HG03097 (cell line): ENCODE results near the gene PRKCB.

Experiments
- ATAC-seq: cut with Tn5 transposase; IDR thresholded peaks from one replicate; pipeline ENCODE4 v1.9.1; 2021; ENCODE audit not compliant: unreplicated experiment, low FRiP score

The PRKCB gene

GRCh38 chr16:23862556-23862955 lies 26.8 kb downstream of the PRKCB start:
- ATAC-seq = no peak

- ATAC-seq = peak; percentile 66
These were observed 28.0 kb downstream of the PRKCB start for GRCh38 chr16:23863511-23864422.

GRCh38 chr16:23865853-23866252 lies 30.1 kb downstream of the PRKCB start:
- no peak for ATAC-seq

DNA sequence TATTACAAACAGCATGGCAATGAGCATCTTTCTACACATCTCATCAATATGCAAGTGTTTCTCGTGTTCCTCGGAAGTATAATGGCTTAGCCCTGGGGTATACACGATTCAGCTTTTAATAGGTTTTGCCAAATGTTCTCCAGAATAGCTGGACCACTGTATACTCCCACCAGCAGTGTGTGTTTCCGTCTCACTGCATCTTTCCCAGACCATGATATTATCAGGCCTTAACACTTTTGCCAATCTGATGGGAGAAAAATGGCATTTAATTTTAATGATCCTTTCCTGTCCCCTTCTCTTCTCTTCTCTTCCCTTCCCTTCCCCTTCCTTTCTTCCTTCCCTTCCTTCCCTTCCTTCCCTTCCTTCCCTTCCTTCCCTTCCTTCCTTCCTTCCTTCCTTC lies 30.8 kb downstream of the PRKCB start:
- no peak for ATAC-seq

GRCh38 chr16:23867566-23867965 lies 31.8 kb downstream of the PRKCB start:
- ATAC-seq = no peak

DNA sequence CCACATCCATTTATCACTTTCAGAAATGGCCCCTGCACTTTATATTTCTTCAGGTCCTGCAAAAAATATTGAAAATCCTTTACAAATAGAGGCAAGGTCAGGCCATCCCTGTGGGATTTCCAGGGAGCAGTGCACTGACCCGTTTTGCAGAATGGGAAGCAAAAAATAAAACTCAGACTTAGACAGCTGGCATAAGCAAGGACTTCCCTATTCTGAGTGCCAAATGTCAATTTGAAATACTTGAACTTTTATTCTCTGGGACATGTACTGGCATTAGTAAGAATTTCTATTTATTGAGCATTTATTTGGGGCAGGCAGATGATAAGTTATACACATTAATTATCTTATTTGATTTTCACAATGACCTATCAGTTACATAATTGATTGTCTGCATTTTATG lies 32.4 kb downstream of the PRKCB start:
- no peak for ATAC-seq

DNA sequence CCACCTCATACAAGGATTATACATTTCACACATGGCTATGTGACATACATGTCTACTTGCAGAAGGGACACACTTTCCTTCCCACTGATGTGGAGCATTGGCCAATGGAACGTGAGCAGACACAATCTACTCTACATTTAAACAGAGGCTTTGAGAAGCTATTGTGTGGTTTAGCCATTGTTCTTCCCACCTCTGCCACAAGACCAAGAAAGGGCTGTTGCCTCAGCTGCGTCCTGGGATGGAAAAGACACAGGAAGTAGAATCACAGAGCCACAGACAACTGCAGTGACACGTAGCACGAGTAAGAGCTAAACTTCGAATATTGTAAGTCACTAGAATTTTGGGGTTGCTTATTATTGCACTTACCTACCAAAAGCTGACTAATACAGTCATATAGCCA lies 33.3 kb downstream of the PRKCB start:
- ATAC-seq = no peak

- ATAC-seq = no peak
These were observed 36.1 kb downstream of the PRKCB start for GRCh38 chr16:23871924-23872323.

DNA sequence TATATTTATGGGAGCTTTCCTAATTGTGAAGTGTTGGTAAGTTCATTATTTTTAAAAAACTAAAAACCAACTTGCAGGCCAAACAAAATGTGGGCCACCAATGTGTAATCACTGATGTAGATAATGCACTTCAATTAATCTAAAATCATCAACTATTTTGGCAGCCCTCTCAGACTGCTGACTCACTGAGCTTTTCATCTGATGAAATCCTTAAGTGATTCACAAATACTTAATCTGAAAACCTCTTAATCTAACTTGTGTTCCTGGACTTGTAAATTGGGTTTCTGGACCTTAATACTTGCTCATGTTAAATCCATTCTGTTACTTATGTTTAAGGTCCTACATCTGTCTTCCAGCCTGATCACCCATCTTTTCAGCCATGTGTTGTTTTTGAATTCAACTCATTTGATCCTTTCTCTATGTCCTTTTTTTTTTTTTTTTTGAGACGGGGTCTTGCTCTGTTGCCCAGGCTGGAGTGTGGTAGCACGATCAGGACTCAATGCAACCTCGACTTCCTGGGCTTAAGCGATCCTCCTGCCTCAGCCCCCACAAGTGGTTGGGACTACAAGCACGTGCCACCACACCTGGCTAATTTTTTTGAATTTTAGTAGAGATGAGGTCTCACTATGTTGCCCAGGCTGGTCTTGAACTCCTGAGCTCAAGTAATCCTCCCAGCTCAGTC lies 39.0 kb downstream of the PRKCB start:
- ATAC-seq = no peak

GRCh38 chr16:23876256-23876896 lies 40.6 kb downstream of the PRKCB start:
- no peak for ATAC-seq

DNA sequence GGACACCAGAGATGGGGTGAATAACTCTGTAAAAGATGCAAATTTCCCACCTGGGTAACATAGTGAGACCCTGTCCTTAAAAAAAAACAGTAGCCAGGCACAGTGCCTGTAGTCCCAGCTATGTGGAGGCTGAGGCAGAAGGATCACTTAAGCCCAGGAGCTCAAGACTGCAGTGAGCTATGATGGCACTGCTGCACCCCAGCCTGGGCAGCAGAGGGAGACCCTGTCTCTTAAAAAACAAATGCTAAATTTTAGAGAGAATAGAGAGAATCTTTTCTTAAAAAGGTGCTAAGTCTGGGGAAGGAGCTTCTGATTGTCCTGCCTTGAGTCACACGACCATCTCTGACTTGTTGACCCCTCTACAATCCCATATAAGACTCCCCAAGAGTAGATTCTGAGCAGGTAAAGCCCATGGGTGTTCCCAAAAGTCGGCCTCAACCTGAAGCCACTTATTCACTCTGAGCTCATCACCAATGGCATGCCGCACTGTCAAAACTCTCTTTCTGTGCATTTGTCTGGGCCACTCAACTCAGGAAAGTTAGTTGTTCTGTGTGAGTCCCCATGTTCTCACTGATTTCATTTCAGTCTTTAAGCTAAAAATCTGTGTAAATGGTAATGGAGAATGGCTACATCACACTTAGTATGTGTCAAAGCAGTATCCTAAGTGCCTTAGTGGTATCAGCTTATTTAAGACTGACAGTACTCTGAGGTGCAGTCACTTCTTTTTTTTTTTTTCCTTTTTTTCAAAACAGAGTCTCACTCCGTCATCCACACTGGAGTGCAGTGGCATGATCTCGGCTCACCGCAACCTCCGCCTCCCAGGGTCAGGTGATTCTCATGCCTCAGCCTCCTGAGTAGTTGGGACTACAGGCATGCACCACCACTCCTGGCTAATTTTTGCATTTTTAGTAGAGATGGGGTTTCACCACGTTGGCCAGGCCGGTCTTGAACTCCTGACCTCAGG lies 41.6 kb downstream of the PRKCB start:
- no peak for ATAC-seq

DNA sequence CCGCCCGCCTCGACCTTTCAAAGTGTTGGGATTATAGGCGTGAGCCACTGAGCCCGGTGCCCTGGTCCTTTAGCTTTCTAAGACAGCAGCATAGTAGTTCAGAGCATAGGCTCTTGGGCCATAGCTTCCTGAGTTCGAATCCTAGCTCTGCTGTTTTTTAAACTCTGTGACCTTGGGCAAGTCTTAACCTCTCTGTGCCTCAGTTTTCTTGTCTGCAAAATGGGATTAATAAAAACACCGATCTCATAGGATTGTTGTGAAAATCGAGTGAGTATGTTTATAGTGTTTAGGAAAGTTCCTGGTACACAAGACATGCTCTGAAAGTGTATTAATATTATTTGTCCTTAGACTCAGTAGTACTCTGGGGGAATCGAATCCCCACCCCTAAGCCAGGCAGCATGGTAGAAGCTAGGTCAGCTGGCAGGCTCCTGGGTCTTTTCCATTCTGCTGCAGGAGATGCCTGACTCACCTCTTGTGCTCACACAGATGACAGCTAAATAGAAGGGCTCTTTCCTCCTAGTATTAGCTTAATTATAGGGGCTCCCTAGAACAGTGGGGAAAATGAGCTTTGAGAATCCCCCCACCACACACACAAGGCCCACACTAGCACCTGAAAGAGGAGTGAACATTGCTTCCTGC lies 44.1 kb downstream of the PRKCB start:
- no peak for ATAC-seq

DNA sequence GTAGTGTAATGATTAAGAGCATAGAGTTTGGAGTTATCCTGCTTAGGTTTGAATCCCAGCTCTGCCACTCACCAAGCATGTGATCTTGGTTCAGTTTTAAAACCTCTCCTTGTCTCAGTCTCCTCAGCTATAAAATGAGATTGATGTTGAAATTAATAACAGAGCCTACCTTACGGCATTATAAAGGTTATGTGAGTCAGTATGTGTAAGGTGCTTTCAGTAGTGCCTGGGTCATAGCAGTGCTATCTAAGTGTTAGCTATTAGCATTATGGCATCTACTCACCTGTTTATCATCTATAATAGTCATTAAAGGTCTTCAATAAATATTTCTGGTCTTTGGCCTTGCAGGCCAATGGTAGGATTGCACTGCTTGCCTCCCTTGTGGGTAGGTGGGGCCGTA lies 53.4 kb downstream of the PRKCB start:
- ATAC-seq = no peak

- no peak for ATAC-seq
These were observed 58.2 kb downstream of the PRKCB start for GRCh38 chr16:23893986-23894385.

GRCh38 chr16:23895052-23895451 lies 59.3 kb downstream of the PRKCB start:
- no peak for ATAC-seq

DNA sequence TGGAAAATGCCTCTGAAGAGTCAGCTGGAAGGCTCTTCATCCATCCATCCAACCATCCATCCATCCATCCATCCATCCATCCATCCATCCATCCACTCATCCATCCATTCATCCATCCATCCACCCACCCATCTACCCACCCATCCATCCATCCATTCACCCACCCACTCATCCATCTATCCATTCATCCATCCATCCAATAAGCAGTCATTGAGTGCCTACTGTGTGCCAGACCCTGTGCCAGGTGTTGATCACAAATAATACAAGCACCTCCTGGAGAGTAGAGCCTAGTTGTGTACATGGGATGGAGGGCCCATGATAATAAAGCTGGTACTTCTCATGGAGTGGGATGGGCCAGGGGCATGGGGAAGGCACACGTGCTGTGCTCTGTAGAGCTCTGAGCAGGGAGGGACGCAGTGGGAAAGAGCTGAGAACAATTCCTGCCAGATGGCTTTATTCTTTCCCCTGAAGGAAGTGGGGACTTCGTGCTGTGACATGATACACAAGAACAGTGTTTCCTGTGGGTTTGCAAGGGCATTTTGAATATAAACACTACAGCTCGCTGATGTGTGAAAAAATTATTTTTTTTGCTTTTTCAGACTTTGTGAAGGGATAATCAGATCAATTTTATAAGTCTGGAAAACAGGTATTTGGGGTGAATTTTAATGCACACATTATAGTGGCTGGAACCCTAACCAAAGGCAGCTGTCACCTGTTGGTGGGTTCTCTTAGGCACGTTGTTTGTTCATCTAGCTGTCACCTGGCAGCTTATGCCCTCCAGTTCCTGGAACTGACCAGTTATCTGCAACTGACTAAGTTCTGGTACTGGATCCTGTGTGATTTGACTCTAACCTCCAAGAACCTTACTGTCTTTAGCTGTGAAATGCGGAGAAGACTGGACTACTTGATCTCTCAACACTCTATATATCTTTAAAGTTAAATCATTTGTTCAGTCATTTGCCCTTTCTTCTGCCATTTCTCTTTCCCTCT lies 61.3 kb downstream of the PRKCB start:
- no peak for ATAC-seq

DNA sequence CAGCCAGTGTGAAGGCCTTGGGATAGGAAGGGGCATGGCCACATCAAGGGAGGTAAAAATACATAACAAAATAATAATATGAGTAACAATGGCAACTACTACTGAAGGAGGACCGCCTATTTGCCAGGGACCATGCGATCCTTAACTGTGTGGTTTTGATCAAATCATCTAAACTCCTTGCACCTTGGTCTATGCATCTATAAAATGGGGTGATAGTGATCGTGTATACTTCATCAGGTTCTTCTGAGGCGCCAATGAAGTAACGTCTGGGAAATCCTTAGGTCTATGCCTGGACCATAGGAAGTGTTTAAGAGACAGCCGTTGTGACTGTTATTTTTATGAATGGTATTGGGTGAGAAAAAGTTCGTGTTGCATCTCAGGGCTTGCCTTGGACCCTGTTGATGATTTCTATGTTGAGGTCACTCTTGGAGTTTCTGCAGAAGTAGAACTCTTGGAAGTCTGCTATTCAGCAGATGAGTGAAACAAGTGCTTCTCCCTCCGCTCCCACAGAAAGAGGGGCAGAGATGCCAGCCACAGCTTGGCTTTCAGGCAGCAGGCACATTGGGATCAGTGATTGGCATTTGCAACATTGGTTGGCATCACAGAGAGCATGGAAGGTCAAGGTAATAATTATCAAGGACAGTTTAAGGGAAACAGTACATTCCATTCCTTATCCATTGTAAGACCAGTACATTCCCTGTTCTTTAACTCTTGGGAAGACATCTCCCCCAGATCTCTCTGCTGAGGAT lies 63.1 kb downstream of the PRKCB start:
- ATAC-seq = no peak

- no peak for ATAC-seq
These were observed 64.1 kb downstream of the PRKCB start for GRCh38 chr16:23899869-23900268.
